Activated CD4-positive, alpha-beta T cell treated with anti-CD3 and anti-CD28 coated beads, Interleukin-2, amount 10 ng/mL, durations not matched to agents 24 days and 14 days (primary cell): ENCODE results near the gene SMAGP. TPM values are rescaled to one million over a fixed set of nuclear protein-coding genes. Genes with fewer than 3 reads are reported as not detected.
"Not testable (repeated sequence)": the region's sequence is repeated elsewhere in the genome, so short reads cannot be mapped to it uniquely, and the experiment has no call there.

ENCODE experiments used
- DNase-seq: peaks from one replicate; pipeline ENCODE4 v3.0.0; 2022
- H3K27ac Mint-ChIP-seq: one replicate; pipeline ENCODE4 v1.8.0; 2022; ENCODE audit warnings: mild to moderate bottlenecking, mixed read lengths
- H3K27me3 Mint-ChIP-seq: one replicate; pipeline ENCODE4 v1.8.0; 2022; ENCODE audit warnings: mixed read lengths
- H3K36me3 Mint-ChIP-seq: one replicate; pipeline ENCODE4 v1.8.0; 2022; ENCODE audit warnings: low read depth, mild to moderate bottlenecking, mixed read lengths
- H3K4me1 Mint-ChIP-seq: one replicate; pipeline ENCODE4 v1.8.0; 2021; ENCODE audit warnings: mixed read lengths
- H3K4me3 Mint-ChIP-seq: one replicate; pipeline ENCODE4 v1.8.0; 2022; ENCODE audit warnings: mild to moderate bottlenecking, moderate library complexity, mixed read lengths
- H3K9me3 Mint-ChIP-seq: one replicate; pipeline ENCODE4 v1.8.0; 2021; ENCODE audit warnings: mixed read lengths
- intact Hi-C: fragments of 100-400 bp; cut with micrococcal nuclease; formaldehyde crosslinking; loops from one replicate; pipeline ENCODE4 v1.15.1; 2023
- total RNA-seq: library from RNA; stranded (reverse); gene quantifications from 2 replicates; pipeline ENCODE4 v1.2.3, GENCODE V29; 2022

SMAGP gene
- total RNA-seq, 1 donor from 2014 or later: 0.26 TPM

- Mint-ChIP-seq H3K4me3 (peak overlapping the region; percentile 32), H3K27ac (peak overlapping the region; percentile 77), H3K27me3 (no peaks in the 10 kb centered on the region), H3K4me1 (peaks cover 48% of the 10 kb centered on the region), H3K9me3 (no peaks in the 10 kb centered on the region), H3K36me3 (peaks cover 26% of the 10 kb centered on the region)
- intact Hi-C loops: no loop called here
- peak; percentile 82 for DNase-seq
These were observed 23.9 kb downstream of the SMAGP start for GRCh38 chr12:51246254-51246853.

- Mint-ChIP-seq H3K27me3 (no peaks in the 10 kb centered on the region), H3K4me3 (peak overlapping the region; percentile 32), H3K4me1 (peaks cover 53% of the 10 kb centered on the region), H3K36me3 (peaks cover 33% of the 10 kb centered on the region), H3K27ac (peak overlapping the region; percentile 77), H3K9me3 (no peaks in the 10 kb centered on the region)
- intact Hi-C loops: no loop called here
- peak; percentile 61 for DNase-seq
These were observed 24.6 kb downstream of the SMAGP start for GRCh38 chr12:51245476-51246253.

GRCh38 chr12:51244269-51244668, 25.9 kb downstream of the SMAGP start:
- Mint-ChIP-seq H3K4me1 (peaks cover 64% of the 10 kb centered on the region), H3K27me3 (no peaks in the 10 kb centered on the region), H3K4me3 (no peak overlapping the region), H3K27ac (no peak overlapping the region), H3K9me3 (no peaks in the 10 kb centered on the region), H3K36me3 (peaks cover 42% of the 10 kb centered on the region)
- intact Hi-C loops: no loop called here
- no peak for DNase-seq

GRCh38 chr12:51242876-51243275, 27.3 kb downstream of the SMAGP start:
- Mint-ChIP-seq H3K4me3 (no peak overlapping the region), H3K27ac (peak overlapping the region; percentile 39), H3K9me3 (no peaks in the 10 kb centered on the region), H3K36me3 (peaks cover 46% of the 10 kb centered on the region), H3K4me1 (peaks cover 66% of the 10 kb centered on the region), H3K27me3 (no peaks in the 10 kb centered on the region)
- intact Hi-C loops: no loop called here
- no peak for DNase-seq

- H3K27ac Mint-ChIP-seq: peak overlapping the region; percentile 80
- H3K4me1 Mint-ChIP-seq: peaks cover 61% of the 10 kb centered on the region
- peak overlapping the region; percentile 19 for H3K4me3 Mint-ChIP-seq
- H3K9me3 Mint-ChIP-seq: no peaks in the 10 kb centered on the region
- no peak for DNase-seq
- no peaks in the 10 kb centered on the region for H3K27me3 Mint-ChIP-seq
- H3K36me3 Mint-ChIP-seq: peaks cover 46% of the 10 kb centered on the region
- intact Hi-C loops: no loop called here
These were observed 28.1 kb downstream of the SMAGP start for GRCh38 chr12:51242120-51242519.

GRCh38 chr12:51240971-51241370, 29.2 kb downstream of the SMAGP start:
- Mint-ChIP-seq H3K27me3 (no peaks in the 10 kb centered on the region), H3K9me3 (no peaks in the 10 kb centered on the region), H3K36me3 (peaks cover 41% of the 10 kb centered on the region), H3K27ac (peak overlapping the region; percentile 70), H3K4me3 (peak overlapping the region; percentile 93), H3K4me1 (peaks cover 52% of the 10 kb centered on the region)
- intact Hi-C loops: no loop called here
- DNase-seq: no peak

- Mint-ChIP-seq H3K4me1 (peaks cover 38% of the 10 kb centered on the region), H3K4me3 (peak within 1 kb of the TSS; percentile 93), H3K36me3 (peaks cover 34% of the 10 kb centered on the region), H3K9me3 (no peaks in the 10 kb centered on the region), H3K27ac (peak within 1 kb of the TSS; percentile 100), H3K27me3 (peaks cover 1% of the 10 kb centered on the region)
- DNase-seq: peak; percentile 97
- intact Hi-C loops: loop anchor here (1.0 to 5.0 kb wide), 7 partner anchors 20 to 476 kb away; partner anchors contain the start of genes ATF1, CSRNP2, LETMD1 and POU6F1
These were observed 31.5 kb downstream of the SMAGP start, which contains the start of gene DAZAP2 for GRCh38 chr12:51238510-51239334. TSS of gene DAZAP2 (plus strand) at chr12:51238826. CDS start at chr12:51238908, 82 bp downstream.

- peak overlapping the region; percentile 93 for H3K4me3 Mint-ChIP-seq
- peaks cover 37% of the 10 kb centered on the region for H3K4me1 Mint-ChIP-seq
- peaks cover 3% of the 10 kb centered on the region for H3K27me3 Mint-ChIP-seq
- H3K36me3 Mint-ChIP-seq: peaks cover 33% of the 10 kb centered on the region
- intact Hi-C loops: loop anchor here (1.0 to 5.0 kb wide), 6 partner anchors 20 to 476 kb away; partner anchors contain the start of genes ATF1, CSRNP2, POU6F1 and SMAGP
- peak; percentile 79 for DNase-seq
- peak overlapping the region; percentile 100 for H3K27ac Mint-ChIP-seq
- no peaks in the 10 kb centered on the region for H3K9me3 Mint-ChIP-seq
These were observed 32.1 kb downstream of the SMAGP start for GRCh38 chr12:51238037-51238509.

- peaks cover 4% of the 10 kb centered on the region for H3K36me3 Mint-ChIP-seq
- H3K27ac Mint-ChIP-seq: no peak overlapping the region
- H3K27me3 Mint-ChIP-seq: peaks cover 6% of the 10 kb centered on the region
- no peak overlapping the region for H3K4me3 Mint-ChIP-seq
- no peaks in the 10 kb centered on the region for H3K9me3 Mint-ChIP-seq
- intact Hi-C loops: no loop called here
- DNase-seq: no peak
- H3K4me1 Mint-ChIP-seq: peaks cover 9% of the 10 kb centered on the region
These were observed 35.7 kb downstream of the SMAGP start for GRCh38 chr12:51234530-51234929.

GRCh38 chr12:51232642-51233041, 37.6 kb downstream of the SMAGP start:
- no peaks in the 10 kb centered on the region for H3K9me3 Mint-ChIP-seq
- H3K4me3 Mint-ChIP-seq: no peak overlapping the region
- H3K36me3 Mint-ChIP-seq: no peaks in the 10 kb centered on the region
- peaks cover 1% of the 10 kb centered on the region for H3K4me1 Mint-ChIP-seq
- intact Hi-C loops: no loop called here
- no peak overlapping the region for H3K27ac Mint-ChIP-seq
- peaks cover 6% of the 10 kb centered on the region for H3K27me3 Mint-ChIP-seq
- DNase-seq: no peak

GRCh38 chr12:51229116-51229809, 41.0 kb downstream of the SMAGP start:
- intact Hi-C loops: no loop called here
- Mint-ChIP-seq H3K4me3 (no peak overlapping the region), H3K27ac (no peak overlapping the region), H3K36me3 (no peaks in the 10 kb centered on the region), H3K27me3 (peaks cover 6% of the 10 kb centered on the region), H3K4me1 (no peaks in the 10 kb centered on the region), H3K9me3 (no peaks in the 10 kb centered on the region)
- no peak for DNase-seq

- Mint-ChIP-seq H3K27me3 (peaks cover 2% of the 10 kb centered on the region), H3K36me3 (no peaks in the 10 kb centered on the region), H3K9me3 (no peaks in the 10 kb centered on the region), H3K4me1 (no peaks in the 10 kb centered on the region), H3K4me3 (no peak overlapping the region), H3K27ac (no peak overlapping the region)
- no peak for DNase-seq
- intact Hi-C loops: no loop called here
These were observed 42.3 kb downstream of the SMAGP start for GRCh38 chr12:51227962-51228361.

GRCh38 chr12:51227112-51227511, 43.1 kb downstream of the SMAGP start:
- not testable (repeated sequence) for H3K27ac Mint-ChIP-seq

More at GRCh38 chr12:51227112-51227511, 43.1 kb downstream of the SMAGP start:
- DNase-seq, H3K4me3 Mint-ChIP-seq, H3K36me3 Mint-ChIP-seq, intact Hi-C loops, H3K4me1 Mint-ChIP-seq, H3K27me3 Mint-ChIP-seq, H3K9me3 Mint-ChIP-seq: not testable (repeated sequence)
